22Rv1 (cell line): Measurements from ENCODE around the gene CADM1.

ENCODE experiments used
- ZFX ChIP-seq: fragments of 450-650 bp; IDR thresholded peaks from 2 replicates; pipeline ENCODE4 v1.6.1; 2017; ENCODE audit warnings: antibody characterized with exemption, borderline replicate concordance
- TF ChIP-seq, protein P1 (sequence below): fragments of 450-650 bp; IDR thresholded peaks from 2 replicates; pipeline ENCODE4 v1.5.1; 2017; ENCODE audit warnings: mild to moderate bottlenecking

DNA sequence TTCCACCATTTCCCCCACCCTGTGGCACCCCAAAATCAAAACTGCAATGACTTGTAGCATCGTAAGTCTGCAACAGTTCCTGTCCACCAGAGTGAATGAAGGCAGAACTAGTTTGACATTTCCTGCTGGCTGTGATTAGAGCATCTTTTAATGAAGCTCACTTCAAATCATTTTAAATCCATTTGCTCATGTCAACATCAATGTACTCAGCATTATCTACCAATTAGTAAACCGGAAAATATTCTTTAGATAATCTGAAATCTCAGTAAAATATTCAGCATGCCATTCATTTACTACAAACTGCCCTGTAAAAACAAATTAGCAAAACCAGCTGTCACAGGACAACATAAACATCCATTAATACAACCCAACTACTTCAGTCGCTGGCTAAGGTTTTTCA lies 38.1 kb downstream of the CADM1 start:
- TF ChIP-seq, protein P1, sequence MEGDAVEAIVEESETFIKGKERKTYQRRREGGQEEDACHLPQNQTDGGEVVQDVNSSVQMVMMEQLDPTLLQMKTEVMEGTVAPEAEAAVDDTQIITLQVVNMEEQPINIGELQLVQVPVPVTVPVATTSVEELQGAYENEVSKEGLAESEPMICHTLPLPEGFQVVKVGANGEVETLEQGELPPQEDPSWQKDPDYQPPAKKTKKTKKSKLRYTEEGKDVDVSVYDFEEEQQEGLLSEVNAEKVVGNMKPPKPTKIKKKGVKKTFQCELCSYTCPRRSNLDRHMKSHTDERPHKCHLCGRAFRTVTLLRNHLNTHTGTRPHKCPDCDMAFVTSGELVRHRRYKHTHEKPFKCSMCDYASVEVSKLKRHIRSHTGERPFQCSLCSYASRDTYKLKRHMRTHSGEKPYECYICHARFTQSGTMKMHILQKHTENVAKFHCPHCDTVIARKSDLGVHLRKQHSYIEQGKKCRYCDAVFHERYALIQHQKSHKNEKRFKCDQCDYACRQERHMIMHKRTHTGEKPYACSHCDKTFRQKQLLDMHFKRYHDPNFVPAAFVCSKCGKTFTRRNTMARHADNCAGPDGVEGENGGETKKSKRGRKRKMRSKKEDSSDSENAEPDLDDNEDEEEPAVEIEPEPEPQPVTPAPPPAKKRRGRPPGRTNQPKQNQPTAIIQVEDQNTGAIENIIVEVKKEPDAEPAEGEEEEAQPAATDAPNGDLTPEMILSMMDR: no peak
- TF ChIP-seq ZFX: no peak
